HG03095 (cell line): ENCODE results near the gene ADAMTS17.

Experiments
- ATAC-seq: cut with Tn5 transposase; IDR thresholded peaks from one replicate; pipeline ENCODE4 v1.9.1; 2021; ENCODE audit warnings: moderate library complexity; ENCODE audit not compliant: unreplicated experiment

The ADAMTS17 gene

GRCh38 chr15:100341750-100342560 lies at the start of gene ADAMTS17:
Gene ADAMTS17 (minus strand): TSS chr15:100341975. CDS start chr15:100341899, 76 bp downstream.
- peak; percentile 91 for ATAC-seq

GRCh38 chr15:100385300-100386050 lies 43.7 kb upstream of the ADAMTS17 start:
- ATAC-seq: no peak

GRCh38 chr15:100384108-100384410 lies 42.3 kb upstream of the ADAMTS17 start:
- no peak for ATAC-seq

- no peak for ATAC-seq
Observed at GRCh38 chr15:100383302-100384107, 41.7 kb upstream of the ADAMTS17 start.

GRCh38 chr15:100373942-100374341 lies 32.2 kb upstream of the ADAMTS17 start:
- no peak for ATAC-seq

GRCh38 chr15:100373120-100373896 lies 31.5 kb upstream of the ADAMTS17 start:
- no peak for ATAC-seq

- no peak for ATAC-seq
Observed at GRCh38 chr15:100372739-100373119, 31.0 kb upstream of the ADAMTS17 start.

- ATAC-seq: no peak
Observed at GRCh38 chr15:100355342-100355741, 13.6 kb upstream of the ADAMTS17 start.

GRCh38 chr15:100353449-100353848 lies 11.7 kb upstream of the ADAMTS17 start:
- no peak for ATAC-seq

- no peak for ATAC-seq
Observed at GRCh38 chr15:100350434-100351226, 8.9 kb upstream of the ADAMTS17 start.

GRCh38 chr15:100349696-100350433 lies 8.1 kb upstream of the ADAMTS17 start:
- ATAC-seq: peak; percentile 89

GRCh38 chr15:100349321-100349695 lies 7.5 kb upstream of the ADAMTS17 start:
- no peak for ATAC-seq

GRCh38 chr15:100348578-100348977 lies 6.8 kb upstream of the ADAMTS17 start:
- ATAC-seq: no peak

GRCh38 chr15:100346866-100347512 lies 5.2 kb upstream of the ADAMTS17 start:
- ATAC-seq: no peak

- ATAC-seq: no peak
Observed at GRCh38 chr15:100345438-100345837, 3.7 kb upstream of the ADAMTS17 start.

- ATAC-seq: no peak
Observed at GRCh38 chr15:100343251-100343650, 1.5 kb upstream of the ADAMTS17 start.

GRCh38 chr15:100341239-100341749 lies 481 bp downstream of the ADAMTS17 start:
- ATAC-seq: no peak

GRCh38 chr15:100340721-100341238 lies 995 bp downstream of the ADAMTS17 start:
- ATAC-seq: no peak
